Caco-2 (cell line): Measurements from ENCODE around the gene CYP1A2. TPM values are rescaled to one million over a fixed set of nuclear protein-coding genes. Genes with fewer than 3 reads are reported as not detected.
A peak's percentile ranks its signal among the peaks of the same experiment; 100 is the strongest.

Experiments
- BruUV-seq: library from RNA; stranded (reverse); fragments of 400-500 nt; replicated peaks from 2 replicates; lab custom pipeline; 2021; lab: Mats Ljungman, UMichigan
- CTCF ChIA-PET: fragments of 300-600 bp; sonication (Branson Sonifier 250); formaldehyde crosslinking; loops from one replicate; lab custom pipeline; 2022; ENCODE audit warnings: antibody characterized with exemption; lab: Charles Lee
- POLR2A ChIA-PET: fragments of 300-600 bp; sonication (Branson Sonifier 250); formaldehyde crosslinking; loops from one replicate; lab custom pipeline; 2022; ENCODE audit warnings: antibody characterized with exemption; lab: Charles Lee
- DNase-seq, 2 experiments: peaks; one replicate each; pipeline versions ENCODE4 v3.0.0 to v3.0.0-alpha.2; 2020 to 2022
- H3K27me3 ChIP-seq: replicated peaks from 2 replicates; pipeline ENCODE4 v1.6.0; 2011; ENCODE audit warnings: low read length; ENCODE audit not compliant: control insufficient read depth, insufficient read depth
- H3K36me3 ChIP-seq: 2 replicates; pipeline ENCODE4 v1.5.1; 2011; ENCODE audit warnings: low read length; ENCODE audit not compliant: control insufficient read depth, insufficient read depth
- H3K4me1 ChIP-seq: fragments of 250-450 bp; sonication (Bioruptor Pico); 2 replicates; pipeline ENCODE4 v1.5.1; 2020; ENCODE audit warnings: mild to moderate bottlenecking
- H3K4me3 ChIP-seq: 2 replicates; pipeline ENCODE4 v1.5.1; 2011; ENCODE audit warnings: low read depth, mild to moderate bottlenecking, control low read depth, low read length
- H3K9me3 ChIP-seq: fragments of 250-450 bp; sonication (Bioruptor Pico); 2 replicates; pipeline ENCODE4 v1.5.1; 2020; ENCODE audit warnings: mild to moderate bottlenecking, moderate library complexity
- H3K27ac Mint-ChIP-seq: one replicate; pipeline ENCODE4 v1.8.0; 2022; ENCODE audit warnings: mixed read lengths; ENCODE audit not compliant: unreplicated experiment
- H3K27me3 Mint-ChIP-seq: one replicate; pipeline ENCODE4 v1.8.0; 2022; ENCODE audit warnings: mixed read lengths; ENCODE audit not compliant: insufficient read depth, unreplicated experiment
- H3K36me3 Mint-ChIP-seq: one replicate; pipeline ENCODE4 v1.8.0; 2022; ENCODE audit warnings: mild to moderate bottlenecking, mixed read lengths; ENCODE audit not compliant: insufficient read depth, unreplicated experiment
- H3K4me1 Mint-ChIP-seq: one replicate; pipeline ENCODE4 v1.8.0; 2022; ENCODE audit warnings: low read depth, mixed read lengths; ENCODE audit not compliant: unreplicated experiment
- H3K4me3 Mint-ChIP-seq: one replicate; pipeline ENCODE4 v1.8.0; 2022; ENCODE audit warnings: mild to moderate bottlenecking, moderate library complexity, mixed read lengths; ENCODE audit not compliant: unreplicated experiment
- H3K9me3 Mint-ChIP-seq: one replicate; pipeline ENCODE4 v1.8.0; 2022; ENCODE audit warnings: mixed read lengths; ENCODE audit not compliant: unreplicated experiment
- CTCF ChIP-seq, 2 experiments: fragments of 200-600 bp in 1 of 2; IDR thresholded peaks; 1 replicate in 1 of 2; 2 replicates in 1 of 2; pipeline versions ENCODE4 v1.5.1 to v1.8.0; 2011 to 2022; ENCODE audit warnings: antibody characterized with exemption in 1 of 2, control low read depth in 1 of 2, inconsistent platforms in 1 of 2, low read depth in 1 of 2, low read length in 1 of 2, mild to moderate bottlenecking in 1 of 2, moderate library complexity in 1 of 2; ENCODE audit not compliant: insufficient read depth in 1 of 2, severe bottlenecking in 1 of 2, unreplicated experiment in 1 of 2
- intact Hi-C: fragments of 100-400 bp; cut with micrococcal nuclease; formaldehyde crosslinking; loops from one replicate; pipeline ENCODE4 v1.10.0; 2022; ENCODE audit not compliant: unreplicated experiment
- total RNA-seq: library from RNA; stranded (reverse); gene quantifications from 2 replicates; pipeline ENCODE4 v1.2.3, GENCODE V29; 2022

Gene CYP1A2
- total RNA-seq, 1 experiment from 2014 or later = not detected

- H3K4me3 Mint-ChIP-seq = peak overlapping the region; percentile 14
- no TSS peak for BruUV-seq
- Histone ChIP-seq H3K27me3 (no peaks in the 10 kb centered on the region), H3K4me3 (no peak overlapping the region), H3K4me1 (peaks cover 27% of the 10 kb centered on the region), H3K9me3 (no peaks in the 10 kb centered on the region), H3K36me3 (no peaks in the 10 kb centered on the region)
- POLR2A ChIA-PET = no interaction called here
- CTCF ChIA-PET = no interaction called here
- TF ChIP-seq CTCF (IDR thresholded peaks at IDR 0.05; ENCODE audit: insufficient read depth in 1 of 2, low read depth in 1 of 2, low read length in 1 of 2, severe bottlenecking in 1 of 2, unreplicated experiment in 1 of 2) = no peak
- no peaks in the 10 kb centered on the region for H3K27me3 Mint-ChIP-seq
- peaks cover 16% of the 10 kb centered on the region for H3K4me1 Mint-ChIP-seq
- intact Hi-C loops = no loop called here
- no peak overlapping the region for H3K27ac Mint-ChIP-seq
- peaks cover 29% of the 10 kb centered on the region for H3K36me3 Mint-ChIP-seq
- DNase-seq = no peak
- H3K9me3 Mint-ChIP-seq = no peaks in the 10 kb centered on the region
Measured at GRCh38 chr15:74722591-74722990, 26.1 kb upstream of the CYP1A2 start.

GRCh38 chr15:74723187-74723586 is 25.5 kb upstream of the CYP1A2 start:
- no peak overlapping the region for H3K4me3 ChIP-seq
- Mint-ChIP-seq H3K4me3 (peak overlapping the region; percentile 79), H3K27ac (no peak overlapping the region), H3K27me3 (no peaks in the 10 kb centered on the region), H3K36me3 (peaks cover 29% of the 10 kb centered on the region), H3K4me1 (peaks cover 16% of the 10 kb centered on the region), H3K9me3 (no peaks in the 10 kb centered on the region)
- no peak for TF ChIP-seq CTCF (IDR thresholded peaks at IDR 0.05; ENCODE audit: insufficient read depth in 1 of 2, low read depth in 1 of 2, low read length in 1 of 2, severe bottlenecking in 1 of 2, unreplicated experiment in 1 of 2)
- no peaks in the 10 kb centered on the region for H3K9me3 ChIP-seq
- H3K36me3 ChIP-seq = no peaks in the 10 kb centered on the region
- DNase-seq = no peak
- no peaks in the 10 kb centered on the region for H3K27me3 ChIP-seq
- CTCF ChIA-PET = interaction anchor here (2.9 kb wide), 1 partner anchor 46 kb away, joined by 20 read pairs; no protein-coding TSS in a partner anchor
- peaks cover 27% of the 10 kb centered on the region for H3K4me1 ChIP-seq
- no TSS peak for BruUV-seq
- POLR2A ChIA-PET = interaction anchor here (0.6 to 1.0 kb wide), 2 partner anchors 37 to 107 kb away, joined by 3 read pairs; no protein-coding TSS in a partner anchor
- intact Hi-C loops = no loop called here

- CTCF ChIA-PET = interaction anchor here (2.9 kb wide), 1 partner anchor 45 kb away, joined by 20 read pairs; no protein-coding TSS in a partner anchor
- Mint-ChIP-seq H3K4me3 (peak overlapping the region; percentile 79), H3K36me3 (peaks cover 29% of the 10 kb centered on the region)
Measured at GRCh38 chr15:74723754-74724334, 24.8 kb upstream of the CYP1A2 start.

More at GRCh38 chr15:74723754-74724334, 24.8 kb upstream of the CYP1A2 start:
- BruUV-seq = no TSS peak
- H3K4me1 ChIP-seq = peaks cover 27% of the 10 kb centered on the region
- TF ChIP-seq CTCF (IDR thresholded peaks at IDR 0.05; ENCODE audit: insufficient read depth in 1 of 2, low read depth in 1 of 2, low read length in 1 of 2, severe bottlenecking in 1 of 2, unreplicated experiment in 1 of 2) = no peak
- peak in 1 of 2 experiments; percentile 64 for DNase-seq
- H3K27me3 Mint-ChIP-seq = no peaks in the 10 kb centered on the region
- H3K9me3 Mint-ChIP-seq = no peaks in the 10 kb centered on the region
- no peaks in the 10 kb centered on the region for H3K36me3 ChIP-seq
- peaks cover 16% of the 10 kb centered on the region for H3K4me1 Mint-ChIP-seq
- intact Hi-C loops = loop anchor here (2.0 kb wide), 1 partner anchor 27 kb away; the partner anchor contains the start of gene EDC3
- POLR2A ChIA-PET = interaction anchor here (0.6 to 1.0 kb wide), 2 partner anchors 36 to 108 kb away, joined by 3 read pairs; no protein-coding TSS in a partner anchor
- no peaks in the 10 kb centered on the region for H3K9me3 ChIP-seq
- peak overlapping the region; percentile 58 for H3K27ac Mint-ChIP-seq
- no peak overlapping the region; the same call in 1 of the 2 replicates for H3K4me3 ChIP-seq
- H3K27me3 ChIP-seq = no peaks in the 10 kb centered on the region
